GM12878 (cell line): Measurements from ENCODE around the gene LYVE1.

ENCODE experiments used
- CBX3 ChIP-seq: fragments of 200-600 bp; sonication (generic); IDR thresholded peaks from 2 replicates; pipeline ENCODE4 v1.6.1; 2016; ENCODE audit warnings: low read depth, borderline replicate concordance
- CEBPB ChIP-seq, 2 experiments: fragments of 150-350 bp in 1 of 2; IDR thresholded peaks; 2 replicates each; pipeline ENCODE4 v1.6.1; 2012 to 2014; ENCODE audit warnings: low read depth in 2 of 2, low read length in 2 of 2, borderline replicate concordance in 1 of 2, inconsistent platforms in 1 of 2
- EZH2 ChIP-seq: IDR thresholded peaks from 2 replicates; pipeline ENCODE4 v1.6.1; 2012; ENCODE audit warnings: low read depth, mild to moderate bottlenecking, control low read depth, inconsistent platforms, low read length, borderline replicate concordance; ENCODE audit not compliant: control insufficient read depth
- KLF5 ChIP-seq: fragments of 450-650 bp; IDR thresholded peaks from 2 replicates; pipeline ENCODE4 v1.6.1; 2014; ENCODE audit warnings: mild to moderate bottlenecking; ENCODE audit not compliant: partially characterized antibody
- NFYA ChIP-seq: IDR thresholded peaks from 2 replicates; pipeline ENCODE4 v1.6.1; 2011; ENCODE audit warnings: low read depth, mild to moderate bottlenecking, low read length, improper control_type of control experiment, borderline replicate concordance
- POLR2A ChIP-seq: IDR thresholded peaks from 2 replicates; pipeline ENCODE4 v1.6.1; 2011; ENCODE audit warnings: low read depth, mild to moderate bottlenecking, low read length
- POLR2AphosphoS5 ChIP-seq: IDR thresholded peaks from 2 replicates; pipeline ENCODE4 v1.6.1; 2011; ENCODE audit warnings: mild to moderate bottlenecking, low read length, inconsistent platforms
- RAD21 ChIP-seq: IDR thresholded peaks from 2 replicates; pipeline ENCODE4 v1.6.1; 2011; ENCODE audit warnings: mild to moderate bottlenecking, low read depth, low read length, moderate library complexity; ENCODE audit not compliant: insufficient read depth
- TARDBP ChIP-seq: IDR thresholded peaks from 2 replicates; pipeline ENCODE4 v1.6.1; 2016; ENCODE audit warnings: borderline replicate concordance
- ZNF274 ChIP-seq: IDR thresholded peaks from one replicate; pipeline ENCODE4 v1.8.0; 2011; ENCODE audit not compliant: insufficient read length, insufficient read depth
- TF ChIP-seq, protein P1 (sequence below), 3 experiments: IDR thresholded peaks in 2 of 3; conservative IDR thresholded peaks in 1 of 3; 2 replicates each; pipeline ENCODE4 v1.5.1; 2011; ENCODE audit warnings: low read depth in 3 of 3, low read length in 3 of 3, mild to moderate bottlenecking in 3 of 3, control low read depth in 2 of 3, moderate library complexity in 2 of 3, inconsistent platforms in 1 of 3, mixed read lengths in 1 of 3; ENCODE audit not compliant: control insufficient read depth in 2 of 3, insufficient read depth in 1 of 3; ENCODE audit errors: extremely low read depth in 1 of 3
- TF ChIP-seq, protein P2 (sequence below): fragments of 450-650 bp; formaldehyde crosslinking; IDR thresholded peaks from 2 replicates; pipeline ENCODE4 v1.5.0; 2022; ENCODE audit warnings: mild to moderate bottlenecking, missing genetic modification characterization

DNA sequence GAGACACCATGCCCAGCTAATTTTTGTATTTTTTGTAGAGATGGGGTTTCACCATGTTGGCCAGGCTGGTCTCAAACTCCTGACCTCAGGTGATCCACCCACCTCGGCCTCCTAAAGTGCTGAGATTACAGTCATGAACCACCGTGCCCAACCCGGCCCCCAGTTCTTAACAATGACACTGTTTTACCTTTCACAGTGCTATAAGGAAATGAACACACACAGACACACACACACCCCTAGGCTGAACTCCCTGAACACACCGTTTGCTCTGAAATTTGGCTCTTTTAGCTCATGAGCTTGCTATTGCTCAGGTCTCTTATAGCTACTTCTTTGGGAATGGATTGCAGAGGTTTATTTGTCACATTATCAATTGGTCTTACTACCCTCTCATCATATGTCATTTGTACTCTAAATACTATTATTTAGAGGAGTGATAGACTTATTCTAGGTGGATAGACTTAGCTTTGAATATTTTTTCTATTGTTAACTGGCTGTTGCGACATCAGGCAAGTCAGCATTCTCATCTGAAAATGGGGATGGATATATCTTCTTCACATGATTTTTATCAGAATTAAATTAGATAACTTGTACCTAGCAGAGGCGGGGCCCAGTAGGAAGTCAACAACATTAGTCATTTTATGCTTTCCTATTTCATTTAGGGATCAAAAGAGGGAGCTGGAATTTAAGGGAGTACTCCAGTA lies 2.1 kb downstream of the LYVE1 start:
- TF ChIP-seq, protein P1, sequence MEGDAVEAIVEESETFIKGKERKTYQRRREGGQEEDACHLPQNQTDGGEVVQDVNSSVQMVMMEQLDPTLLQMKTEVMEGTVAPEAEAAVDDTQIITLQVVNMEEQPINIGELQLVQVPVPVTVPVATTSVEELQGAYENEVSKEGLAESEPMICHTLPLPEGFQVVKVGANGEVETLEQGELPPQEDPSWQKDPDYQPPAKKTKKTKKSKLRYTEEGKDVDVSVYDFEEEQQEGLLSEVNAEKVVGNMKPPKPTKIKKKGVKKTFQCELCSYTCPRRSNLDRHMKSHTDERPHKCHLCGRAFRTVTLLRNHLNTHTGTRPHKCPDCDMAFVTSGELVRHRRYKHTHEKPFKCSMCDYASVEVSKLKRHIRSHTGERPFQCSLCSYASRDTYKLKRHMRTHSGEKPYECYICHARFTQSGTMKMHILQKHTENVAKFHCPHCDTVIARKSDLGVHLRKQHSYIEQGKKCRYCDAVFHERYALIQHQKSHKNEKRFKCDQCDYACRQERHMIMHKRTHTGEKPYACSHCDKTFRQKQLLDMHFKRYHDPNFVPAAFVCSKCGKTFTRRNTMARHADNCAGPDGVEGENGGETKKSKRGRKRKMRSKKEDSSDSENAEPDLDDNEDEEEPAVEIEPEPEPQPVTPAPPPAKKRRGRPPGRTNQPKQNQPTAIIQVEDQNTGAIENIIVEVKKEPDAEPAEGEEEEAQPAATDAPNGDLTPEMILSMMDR (IDR thresholded peaks at IDR 0.05 in 2 of 3, conservative IDR thresholded peaks at IDR 0.05 in 1 of 3; ENCODE audit: control insufficient read depth in 2 of 3, extremely low read depth in 1 of 3, insufficient read depth in 1 of 3, low read depth in 3 of 3, low read length in 3 of 3) = no peak
- no peak for TF ChIP-seq CEBPB (IDR thresholded peaks at IDR 0.05; ENCODE audit: borderline replicate concordance in 1 of 2, low read depth in 2 of 2, low read length in 2 of 2)
- no peak for TF ChIP-seq CBX3
- no peak for TF ChIP-seq EZH2
- TF ChIP-seq, protein P2, sequence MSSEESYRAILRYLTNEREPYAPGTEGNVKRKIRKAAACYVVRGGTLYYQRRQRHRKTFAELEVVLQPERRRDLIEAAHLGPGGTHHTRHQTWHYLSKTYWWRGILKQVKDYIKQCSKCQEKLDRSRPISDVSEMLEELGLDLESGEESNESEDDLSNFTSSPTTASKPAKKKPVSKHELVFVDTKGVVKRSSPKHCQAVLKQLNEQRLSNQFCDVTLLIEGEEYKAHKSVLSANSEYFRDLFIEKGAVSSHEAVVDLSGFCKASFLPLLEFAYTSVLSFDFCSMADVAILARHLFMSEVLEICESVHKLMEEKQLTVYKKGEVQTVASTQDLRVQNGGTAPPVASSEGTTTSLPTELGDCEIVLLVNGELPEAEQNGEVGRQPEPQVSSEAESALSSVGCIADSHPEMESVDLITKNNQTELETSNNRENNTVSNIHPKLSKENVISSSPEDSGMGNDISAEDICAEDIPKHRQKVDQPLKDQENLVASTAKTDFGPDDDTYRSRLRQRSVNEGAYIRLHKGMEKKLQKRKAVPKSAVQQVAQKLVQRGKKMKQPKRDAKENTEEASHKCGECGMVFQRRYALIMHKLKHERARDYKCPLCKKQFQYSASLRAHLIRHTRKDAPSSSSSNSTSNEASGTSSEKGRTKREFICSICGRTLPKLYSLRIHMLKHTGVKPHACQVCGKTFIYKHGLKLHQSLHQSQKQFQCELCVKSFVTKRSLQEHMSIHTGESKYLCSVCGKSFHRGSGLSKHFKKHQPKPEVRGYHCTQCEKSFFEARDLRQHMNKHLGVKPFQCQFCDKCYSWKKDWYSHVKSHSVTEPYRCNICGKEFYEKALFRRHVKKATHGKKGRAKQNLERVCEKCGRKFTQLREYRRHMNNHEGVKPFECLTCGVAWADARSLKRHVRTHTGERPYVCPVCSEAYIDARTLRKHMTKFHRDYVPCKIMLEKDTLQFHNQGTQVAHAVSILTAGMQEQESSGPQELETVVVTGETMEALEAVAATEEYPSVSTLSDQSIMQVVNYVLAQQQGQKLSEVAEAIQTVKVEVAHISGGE = no peak
- no peak for TF ChIP-seq KLF5
- TF ChIP-seq NFYA = no peak
- TF ChIP-seq POLR2AphosphoS5 = no peak
- no peak for TF ChIP-seq RAD21
- no peak for TF ChIP-seq ZNF274
- TF ChIP-seq POLR2A = no peak
- no peak for TF ChIP-seq TARDBP
